Measurements from ENCODE around the gene FKBP1C.
"Not testable (repeated sequence)": the region's sequence is repeated elsewhere in the genome, so short reads cannot be mapped to it uniquely, and the experiment has no call there.

FKBP1C gene

GRCh38 chr6:63211343-63211742 is at the start of gene FKBP1C:
Gene FKBP1C (plus strand): TSS chr6:63211469.
- not testable (repeated sequence) for H3K36me3 ChIP-seq (replicated peaks; ENCODE audit: low read depth, low read length); H3K4me2 ChIP-seq (ENCODE audit: low read length); H3K4me3 ChIP-seq (ENCODE audit: low read length); H2AFZ ChIP-seq (ENCODE audit: low read depth, low read length); H4K20me1 ChIP-seq (ENCODE audit: insufficient read depth, low read length); H3K27me3 ChIP-seq (ENCODE audit: low read depth, low read length); H3K79me2 ChIP-seq (ENCODE audit: low read length); H3K9ac ChIP-seq (ENCODE audit: low read length); H3K4me1 ChIP-seq (ENCODE audit: low read length); H3K27ac ChIP-seq (ENCODE audit: low read length)
- peaks cover 11% of the 10 kb centered on the region for H3K9me3 ChIP-seq (ENCODE audit: insufficient read depth, low read length)

- H2AFZ ChIP-seq (ENCODE audit: low read depth, low read length); H3K4me1 ChIP-seq (ENCODE audit: low read length): not testable (repeated sequence)
Observed at GRCh38 chr6:63164047-63164803, 47.0 kb upstream of the FKBP1C start.

GRCh38 chr6:63174173-63174572 is 37.1 kb upstream of the FKBP1C start:
- Histone ChIP-seq H4K20me1 (ENCODE audit: insufficient read depth, low read length) (no peaks in the 10 kb centered on the region), H3K4me1 (ENCODE audit: low read length) (no peaks in the 10 kb centered on the region)

More at GRCh38 chr6:63164047-63164803, 47.0 kb upstream of the FKBP1C start:
- not testable (repeated sequence) for H3K9me3 ChIP-seq (ENCODE audit: insufficient read depth, low read length); H3K4me3 ChIP-seq (ENCODE audit: low read length); H3K79me2 ChIP-seq (ENCODE audit: low read length); H3K9ac ChIP-seq (ENCODE audit: low read length); H3K27me3 ChIP-seq (ENCODE audit: low read depth, low read length); H3K4me2 ChIP-seq (ENCODE audit: low read length); H3K36me3 ChIP-seq (replicated peaks; ENCODE audit: low read depth, low read length); H4K20me1 ChIP-seq (ENCODE audit: insufficient read depth, low read length); H3K27ac ChIP-seq (ENCODE audit: low read length)

GRCh38 chr6:63176181-63176580 is 35.1 kb upstream of the FKBP1C start:
- Histone ChIP-seq H3K27me3 (ENCODE audit: low read depth, low read length) (no peaks in the 10 kb centered on the region), H3K9ac (ENCODE audit: low read length) (no peak overlapping the region), H3K27ac (ENCODE audit: low read length) (no peak overlapping the region)

More at GRCh38 chr6:63174173-63174572, 37.1 kb upstream of the FKBP1C start:
- Histone ChIP-seq H3K9ac (ENCODE audit: low read length) (no peak overlapping the region), H3K4me2 (ENCODE audit: low read length) (no peak overlapping the region), H3K36me3 (replicated peaks; ENCODE audit: low read depth, low read length) (no peaks in the 10 kb centered on the region), H3K79me2 (ENCODE audit: low read length) (no peaks in the 10 kb centered on the region), H3K9me3 (ENCODE audit: insufficient read depth, low read length) (no peaks in the 10 kb centered on the region), H3K27ac (ENCODE audit: low read length) (no peak overlapping the region), H3K4me3 (ENCODE audit: low read length) (no peak overlapping the region), H2AFZ (ENCODE audit: low read depth, low read length) (no peak overlapping the region), H3K27me3 (ENCODE audit: low read depth, low read length) (no peaks in the 10 kb centered on the region)
- TF ChIP-seq, protein P1, sequence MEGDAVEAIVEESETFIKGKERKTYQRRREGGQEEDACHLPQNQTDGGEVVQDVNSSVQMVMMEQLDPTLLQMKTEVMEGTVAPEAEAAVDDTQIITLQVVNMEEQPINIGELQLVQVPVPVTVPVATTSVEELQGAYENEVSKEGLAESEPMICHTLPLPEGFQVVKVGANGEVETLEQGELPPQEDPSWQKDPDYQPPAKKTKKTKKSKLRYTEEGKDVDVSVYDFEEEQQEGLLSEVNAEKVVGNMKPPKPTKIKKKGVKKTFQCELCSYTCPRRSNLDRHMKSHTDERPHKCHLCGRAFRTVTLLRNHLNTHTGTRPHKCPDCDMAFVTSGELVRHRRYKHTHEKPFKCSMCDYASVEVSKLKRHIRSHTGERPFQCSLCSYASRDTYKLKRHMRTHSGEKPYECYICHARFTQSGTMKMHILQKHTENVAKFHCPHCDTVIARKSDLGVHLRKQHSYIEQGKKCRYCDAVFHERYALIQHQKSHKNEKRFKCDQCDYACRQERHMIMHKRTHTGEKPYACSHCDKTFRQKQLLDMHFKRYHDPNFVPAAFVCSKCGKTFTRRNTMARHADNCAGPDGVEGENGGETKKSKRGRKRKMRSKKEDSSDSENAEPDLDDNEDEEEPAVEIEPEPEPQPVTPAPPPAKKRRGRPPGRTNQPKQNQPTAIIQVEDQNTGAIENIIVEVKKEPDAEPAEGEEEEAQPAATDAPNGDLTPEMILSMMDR (IDR thresholded peaks at IDR 0.05; ENCODE audit: low read depth, low read length): no peak
- no peak for TF ChIP-seq EZH2phosphoT487 (IDR thresholded peaks at IDR 0.05; ENCODE audit: low read depth)

DNA sequence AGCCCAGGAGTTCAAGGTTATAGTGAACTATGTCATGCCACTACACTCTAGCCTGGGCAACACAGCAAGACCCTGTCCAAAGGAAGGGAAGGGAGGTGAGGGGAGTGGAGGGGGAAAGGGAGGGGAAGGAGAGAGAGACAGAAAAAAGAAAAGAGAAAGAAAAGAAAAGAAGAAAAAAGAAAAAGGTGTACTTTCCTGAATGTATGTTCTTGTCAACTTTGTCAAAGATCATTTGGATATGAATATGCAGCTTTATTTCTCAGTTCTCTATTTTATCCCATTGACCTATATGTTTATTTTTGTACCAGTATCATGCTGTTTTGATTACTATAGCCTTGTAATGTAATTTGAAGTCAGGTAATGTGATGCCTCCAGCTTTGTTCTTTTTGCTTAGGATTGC is 30.9 kb upstream of the FKBP1C start:
- Histone ChIP-seq H3K4me1 (ENCODE audit: low read length) (no peaks in the 10 kb centered on the region), H3K27me3 (ENCODE audit: low read depth, low read length) (no peaks in the 10 kb centered on the region), H3K9me3 (ENCODE audit: insufficient read depth, low read length) (no peaks in the 10 kb centered on the region), H3K4me2 (ENCODE audit: low read length) (no peak overlapping the region), H3K27ac (ENCODE audit: low read length) (no peak overlapping the region), H2AFZ (ENCODE audit: low read depth, low read length) (no peak overlapping the region), H3K9ac (ENCODE audit: low read length) (no peak overlapping the region), H3K36me3 (replicated peaks; ENCODE audit: low read depth, low read length) (no peaks in the 10 kb centered on the region), H3K4me3 (ENCODE audit: low read length) (no peak overlapping the region), H4K20me1 (ENCODE audit: insufficient read depth, low read length) (no peaks in the 10 kb centered on the region), H3K79me2 (ENCODE audit: low read length) (no peaks in the 10 kb centered on the region)
- TF ChIP-seq EZH2phosphoT487 (IDR thresholded peaks at IDR 0.05; ENCODE audit: low read depth): no peak
- TF ChIP-seq, protein P1 (IDR thresholded peaks at IDR 0.05; ENCODE audit: low read depth, low read length): no peak

More at GRCh38 chr6:63176181-63176580, 35.1 kb upstream of the FKBP1C start:
- TF ChIP-seq, protein P1 (IDR thresholded peaks at IDR 0.05; ENCODE audit: low read depth, low read length): no peak
- no peak for TF ChIP-seq EZH2phosphoT487 (IDR thresholded peaks at IDR 0.05; ENCODE audit: low read depth)
- H2AFZ ChIP-seq (ENCODE audit: low read depth, low read length): no peak overlapping the region
- H3K36me3 ChIP-seq (replicated peaks; ENCODE audit: low read depth, low read length): no peaks in the 10 kb centered on the region
- H3K4me2 ChIP-seq (ENCODE audit: low read length): no peak overlapping the region
- H3K79me2 ChIP-seq (ENCODE audit: low read length): no peaks in the 10 kb centered on the region
- no peak overlapping the region for H3K4me3 ChIP-seq (ENCODE audit: low read length)
- no peaks in the 10 kb centered on the region for H3K4me1 ChIP-seq (ENCODE audit: low read length)
- H3K9me3 ChIP-seq (ENCODE audit: insufficient read depth, low read length): no peaks in the 10 kb centered on the region
- no peaks in the 10 kb centered on the region for H4K20me1 ChIP-seq (ENCODE audit: insufficient read depth, low read length)

All from OCI-LY3 (cell line).